Common myeloid progenitor, CD34-positive (primary cell): ENCODE measurements around the gene SNCAIP.

Experiments used
- CTCF ChIA-PET: fragments of 350-600 bp; sonication (Branson Sonifier 250); formaldehyde crosslinking; loops from one replicate; lab custom pipeline; 2021; ENCODE audit warnings: antibody characterized with exemption; lab: Charles Lee
- POLR2A ChIA-PET: fragments of 350-600 bp; sonication (Branson Sonifier 250); formaldehyde crosslinking; loops from one replicate; lab custom pipeline; 2021; ENCODE audit warnings: antibody characterized with exemption; lab: Charles Lee
- DNase-seq, 3 donors: peaks; one replicate each; pipeline versions ENCODE4 v3.0.0 to v3.0.0-alpha.2; 2013
- H3K27ac ChIP-seq, 2 experiments: 1 replicate in 1 of 2; 2 replicates in 1 of 2; pipeline ENCODE4 v1.7.0; 2013; ENCODE audit warnings: inconsistent platforms in 2 of 2, low read length in 2 of 2, mild to moderate bottlenecking in 2 of 2, low read depth in 1 of 2, moderate library complexity in 1 of 2; ENCODE audit not compliant: severe bottlenecking in 2 of 2, insufficient read depth in 1 of 2, poor library complexity in 1 of 2
- H3K27me3 ChIP-seq, 5 experiments: replicated peaks in 2 of 5; 1 replicate in 3 of 5; 2 replicates in 2 of 5; pipeline versions ENCODE4 v1.6.1 to v1.7.0; 2013; ENCODE audit warnings: low read length in 4 of 5, mild to moderate bottlenecking in 2 of 5, moderate library complexity in 2 of 5, inconsistent platforms in 1 of 5; ENCODE audit not compliant: insufficient read depth in 5 of 5, control insufficient read depth in 4 of 5
- H3K36me3 ChIP-seq, 4 experiments: 1 replicate in 2 of 4; 2 replicates in 2 of 4; pipeline versions ENCODE4 v1.6.1 to v1.7.0; 2013; ENCODE audit warnings: low read length in 3 of 4, control low read depth in 1 of 4, mild to moderate bottlenecking in 1 of 4; ENCODE audit not compliant: control insufficient read depth in 4 of 4, insufficient read depth in 4 of 4
- H3K4me1 ChIP-seq, 4 experiments: 1 replicate in 3 of 4; 2 replicates in 1 of 4; pipeline versions ENCODE4 v1.6.1 to v1.7.1; 2013; ENCODE audit warnings: low read length in 3 of 4, mild to moderate bottlenecking in 3 of 4, control low read depth in 1 of 4, inconsistent platforms in 1 of 4, moderate library complexity in 1 of 4; ENCODE audit not compliant: control insufficient read depth in 4 of 4, insufficient read depth in 4 of 4; ENCODE audit errors: control extremely low read depth in 1 of 4
- H3K4me3 ChIP-seq, 7 experiments: 1 replicate in 4 of 7; 2 replicates in 3 of 7; pipeline versions ENCODE4 v1.5.1 to v1.7.0; 2013; ENCODE audit warnings: mild to moderate bottlenecking in 7 of 7, low read length in 6 of 7, moderate library complexity in 6 of 7, inconsistent platforms in 2 of 7, low read depth in 2 of 7, control low read depth in 1 of 7; ENCODE audit not compliant: insufficient read depth in 4 of 7, control insufficient read depth in 1 of 7; ENCODE audit errors: extremely low read depth in 1 of 7
- H3K9me3 ChIP-seq, 5 experiments: 1 replicate in 4 of 5; 2 replicates in 1 of 5; pipeline versions ENCODE4 v1.6.1 to v1.7.1; 2013; ENCODE audit warnings: low read length in 4 of 5, mild to moderate bottlenecking in 2 of 5, inconsistent platforms in 1 of 5, low read depth in 1 of 5, moderate library complexity in 1 of 5; ENCODE audit not compliant: control insufficient read depth in 4 of 5, insufficient read depth in 2 of 5; ENCODE audit errors: control extremely low read depth in 1 of 5
- WGBS: methylation state at CpG from one replicate; pipeline ENCODE4 v1.1.5; 2013; ENCODE audit not compliant: insufficient coverage; 5-methylcytosine and 5-hydroxymethylcytosine counted together

The SNCAIP gene

DNA sequence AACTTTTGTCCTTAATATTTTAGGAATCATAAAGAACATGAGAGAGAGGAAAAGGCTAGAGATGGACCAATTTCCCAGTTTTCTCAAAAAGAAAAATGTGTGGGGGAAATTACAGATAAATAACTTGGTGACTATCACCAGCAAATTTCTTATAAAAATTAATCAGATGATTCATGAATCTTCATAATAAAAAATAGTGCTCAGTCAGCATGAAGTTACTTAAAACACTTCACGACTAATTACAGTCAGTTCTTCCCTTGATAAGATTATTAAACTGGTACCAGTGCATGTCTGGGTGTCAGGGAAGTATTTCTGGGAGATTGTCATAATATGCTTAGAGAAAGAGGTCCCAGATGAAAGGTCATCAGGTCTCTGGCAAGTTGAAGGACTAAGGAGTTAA, 133.0 kb downstream of the SNCAIP start:
- POLR2A ChIA-PET = no interaction called here
- no peaks in the 10 kb centered on the region for H3K9me3 ChIP-seq
- no peak overlapping the region for H3K4me3 ChIP-seq
- no peak for DNase-seq
- no peaks in the 10 kb centered on the region for H3K4me1 ChIP-seq
- CTCF ChIA-PET = no interaction called here
- H3K27me3 ChIP-seq = peaks cover 0 to 5% (median 0%) of the 10 kb centered on the region in 5 experiments
- no peak overlapping the region for H3K27ac ChIP-seq
- no CpG with 5 or more reads among the region's 1 CpG for WGBS
- no peaks in the 10 kb centered on the region for H3K36me3 ChIP-seq

DNA sequence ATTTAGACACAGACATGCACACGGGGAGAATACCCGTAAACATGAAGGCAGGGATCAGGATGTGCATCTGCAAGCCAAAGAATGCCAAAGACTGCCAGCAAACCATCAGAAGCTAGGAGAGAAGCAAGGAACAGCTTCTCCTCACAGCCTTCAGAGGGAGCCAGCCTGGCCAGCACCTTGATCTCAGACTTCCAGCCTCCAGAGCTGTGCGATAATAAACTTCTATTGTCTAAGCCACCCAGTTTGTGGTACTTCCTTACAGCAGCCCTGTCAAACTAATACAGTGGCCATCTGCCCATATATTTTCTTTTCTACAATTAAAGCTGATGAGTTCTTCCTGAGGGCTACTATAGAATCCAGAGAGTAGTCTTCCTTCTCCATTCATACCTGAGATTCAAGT, 135.0 kb downstream of the SNCAIP start:
- Histone ChIP-seq H3K9me3 (no peaks in the 10 kb centered on the region), H3K4me3 (no peak overlapping the region), H3K4me1 (no peaks in the 10 kb centered on the region), H3K27ac (no peak overlapping the region), H3K27me3 (peaks cover 0 to 3% (median 0%) of the 10 kb centered on the region in 5 experiments), H3K36me3 (no peaks in the 10 kb centered on the region)
- no peak for DNase-seq
- POLR2A ChIA-PET = no interaction called here
- WGBS = 91% methylated on average over 3 of the region's 3 CpGs
- CTCF ChIA-PET = no interaction called here

GRCh38 chr5:122447879-122448278, 135.8 kb downstream of the SNCAIP start:
- H3K36me3 ChIP-seq = no peaks in the 10 kb centered on the region
- ChIA-PET CTCF (no interaction called here), POLR2A (no interaction called here)
- H3K4me1 ChIP-seq = no peaks in the 10 kb centered on the region
- H3K9me3 ChIP-seq = no peaks in the 10 kb centered on the region
- peaks cover 0 to 3% (median 0%) of the 10 kb centered on the region in 5 experiments for H3K27me3 ChIP-seq
- H3K27ac ChIP-seq = no peak overlapping the region
- WGBS = 93% methylated on average over 2 of the region's 3 CpGs
- H3K4me3 ChIP-seq = no peak overlapping the region
- no peak for DNase-seq

- DNase-seq = no peak
- no peaks in the 10 kb centered on the region for H3K36me3 ChIP-seq
- H3K9me3 ChIP-seq = no peaks in the 10 kb centered on the region
- H3K27ac ChIP-seq = no peak overlapping the region
- H3K27me3 ChIP-seq = peaks cover 0 to 2% (median 0%) of the 10 kb centered on the region in 5 experiments
- POLR2A ChIA-PET = no interaction called here
- H3K4me3 ChIP-seq = no peak overlapping the region
- no peaks in the 10 kb centered on the region for H3K4me1 ChIP-seq
- CTCF ChIA-PET = no interaction called here
Observed at GRCh38 chr5:122454541-122454940, 142.5 kb downstream of the SNCAIP start.

- Histone ChIP-seq H3K9me3 (no peaks in the 10 kb centered on the region), H3K4me1 (no peaks in the 10 kb centered on the region), H3K4me3 (no peak overlapping the region), H3K36me3 (no peaks in the 10 kb centered on the region), H3K27ac (no peak overlapping the region), H3K27me3 (peaks cover 0 to 2% (median 0%) of the 10 kb centered on the region in 5 experiments)
- no peak for DNase-seq
- CTCF ChIA-PET = no interaction called here
- POLR2A ChIA-PET = no interaction called here
- no CpG with 5 or more reads among the region's 1 CpG for WGBS
Observed at GRCh38 chr5:122455939-122456338, 143.9 kb downstream of the SNCAIP start.

DNA sequence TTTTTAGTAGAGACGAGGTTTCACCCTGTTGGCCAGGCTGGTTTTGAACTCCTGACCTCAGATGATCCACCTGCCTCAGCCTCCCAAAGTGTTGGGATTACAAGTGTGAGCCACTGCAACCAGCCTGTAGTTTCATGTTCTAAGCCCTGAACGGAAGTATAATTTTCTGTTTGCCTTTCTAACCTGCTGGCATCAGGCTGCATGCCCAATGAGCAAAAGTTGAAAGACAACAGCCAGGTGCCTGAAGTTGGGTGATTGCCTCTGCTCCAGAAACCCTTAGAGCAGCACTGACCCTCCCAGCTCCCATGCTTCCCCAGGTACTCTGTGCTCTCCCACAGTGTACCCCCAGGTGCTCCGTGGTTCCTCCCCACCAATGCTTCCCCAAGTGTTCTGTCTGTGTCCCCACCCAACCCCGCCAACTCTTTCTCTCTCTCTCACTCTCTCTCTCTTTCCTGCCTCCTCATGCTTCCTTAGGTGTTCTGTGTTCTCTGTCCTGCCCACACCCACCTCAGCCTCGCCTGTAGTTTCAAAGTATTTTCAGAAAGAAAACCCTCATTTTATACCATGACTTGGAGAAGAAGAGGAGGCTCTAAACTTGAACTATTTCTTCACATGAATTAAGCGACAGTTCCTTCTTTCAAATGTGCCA, 145.3 kb downstream of the SNCAIP start:
- H3K4me1 ChIP-seq = no peaks in the 10 kb centered on the region
- DNase-seq = no peak
- ChIA-PET POLR2A (no interaction called here), CTCF (no interaction called here)
- no peak overlapping the region for H3K4me3 ChIP-seq
- H3K27ac ChIP-seq = no peak overlapping the region
- H3K9me3 ChIP-seq = no peaks in the 10 kb centered on the region
- H3K27me3 ChIP-seq = peaks cover 0 to 2% (median 0%) of the 10 kb centered on the region in 5 experiments
- no peaks in the 10 kb centered on the region for H3K36me3 ChIP-seq
- 97% methylated on average over 5 of the region's 6 CpGs for WGBS

DNA sequence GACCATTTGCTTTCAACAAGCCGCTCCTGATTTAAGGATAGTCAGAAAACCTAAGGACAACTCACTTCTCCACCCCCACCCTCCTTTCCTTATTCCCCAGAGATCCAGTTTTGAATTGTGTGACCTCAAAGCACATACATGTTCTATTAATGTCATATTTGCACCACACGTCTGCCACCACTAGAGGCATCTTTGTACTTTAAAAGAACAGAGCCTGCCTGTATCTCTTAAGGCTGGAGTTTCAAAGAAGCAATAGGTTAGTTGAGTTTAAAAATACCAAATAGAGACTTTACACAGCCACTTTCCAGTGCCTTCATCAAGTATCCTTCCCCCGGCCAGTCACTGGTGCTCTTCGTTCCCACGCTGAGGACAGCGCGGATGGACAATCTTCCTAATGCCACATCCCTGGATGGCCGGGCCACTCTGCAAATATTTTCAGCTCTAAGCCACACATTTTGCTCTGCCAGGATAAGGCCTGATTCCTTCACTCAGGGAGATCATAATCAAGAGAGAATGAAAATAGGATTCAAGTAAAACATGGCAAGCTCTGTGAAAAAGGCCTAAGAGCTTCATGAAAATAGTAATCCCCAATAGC, 146.3 kb downstream of the SNCAIP start:
- 98% methylated on average over 7 of the region's 8 CpGs for WGBS
- no peaks in the 10 kb centered on the region for H3K4me1 ChIP-seq
- H3K27me3 ChIP-seq = no peaks in the 10 kb centered on the region
- ChIA-PET POLR2A (no interaction called here), CTCF (no interaction called here)
- H3K27ac ChIP-seq = no peak overlapping the region
- H3K36me3 ChIP-seq = no peaks in the 10 kb centered on the region
- H3K9me3 ChIP-seq = no peaks in the 10 kb centered on the region
- H3K4me3 ChIP-seq = no peak overlapping the region
- DNase-seq = peak in 2 of 3 donors; percentile 7 to 12
